ENCODE data around the gene ATOH7.
"Not testable (repeated sequence)": the region's sequence is repeated elsewhere in the genome, so short reads cannot be mapped to it uniquely, and the experiment has no call there.

DNA sequence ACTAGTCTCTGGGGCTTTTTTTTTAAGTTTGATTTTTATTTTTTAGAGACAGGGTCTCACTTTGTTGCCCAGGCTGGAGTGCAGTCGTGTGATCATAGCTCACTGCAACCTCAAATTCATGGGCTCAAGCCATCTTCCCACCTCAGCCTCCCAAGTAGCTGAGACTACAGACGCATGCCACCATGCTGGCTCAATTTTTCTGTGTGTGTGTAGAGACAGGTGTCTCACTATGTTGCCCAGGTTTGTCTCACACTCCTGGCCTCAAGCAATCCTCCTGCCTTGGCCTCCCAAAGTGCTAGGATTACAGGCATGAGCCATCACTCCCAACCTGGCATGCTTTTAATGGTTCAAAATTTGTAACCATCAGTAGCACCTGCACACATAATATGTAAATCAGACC lies 36.1 kb downstream of the ATOH7 start:
- TF ChIP-seq, protein P1, sequence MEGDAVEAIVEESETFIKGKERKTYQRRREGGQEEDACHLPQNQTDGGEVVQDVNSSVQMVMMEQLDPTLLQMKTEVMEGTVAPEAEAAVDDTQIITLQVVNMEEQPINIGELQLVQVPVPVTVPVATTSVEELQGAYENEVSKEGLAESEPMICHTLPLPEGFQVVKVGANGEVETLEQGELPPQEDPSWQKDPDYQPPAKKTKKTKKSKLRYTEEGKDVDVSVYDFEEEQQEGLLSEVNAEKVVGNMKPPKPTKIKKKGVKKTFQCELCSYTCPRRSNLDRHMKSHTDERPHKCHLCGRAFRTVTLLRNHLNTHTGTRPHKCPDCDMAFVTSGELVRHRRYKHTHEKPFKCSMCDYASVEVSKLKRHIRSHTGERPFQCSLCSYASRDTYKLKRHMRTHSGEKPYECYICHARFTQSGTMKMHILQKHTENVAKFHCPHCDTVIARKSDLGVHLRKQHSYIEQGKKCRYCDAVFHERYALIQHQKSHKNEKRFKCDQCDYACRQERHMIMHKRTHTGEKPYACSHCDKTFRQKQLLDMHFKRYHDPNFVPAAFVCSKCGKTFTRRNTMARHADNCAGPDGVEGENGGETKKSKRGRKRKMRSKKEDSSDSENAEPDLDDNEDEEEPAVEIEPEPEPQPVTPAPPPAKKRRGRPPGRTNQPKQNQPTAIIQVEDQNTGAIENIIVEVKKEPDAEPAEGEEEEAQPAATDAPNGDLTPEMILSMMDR (conservative IDR thresholded peaks at IDR 0.05), result not testable (repeated sequence)
- TF ChIP-seq ZFX (IDR thresholded peaks at IDR 0.05), result not testable (repeated sequence)

Measured in C4-2B (cell line).